H1 (cell line): ENCODE measurements around the gene POLR3F. TPM values are rescaled to one million over a fixed set of nuclear protein-coding genes. Genes with fewer than 3 reads are reported as not detected.

Source experiments
- BRCA1 ChIP-seq: IDR thresholded peaks from 2 replicates; pipeline ENCODE4 v1.6.1; 2012; ENCODE audit warnings: low read depth, low read length, improper control_type of control experiment
- KDM4A ChIP-seq: IDR thresholded peaks from one replicate; pipeline ENCODE4 v1.7.1; 2012; ENCODE audit warnings: low read depth, mild to moderate bottlenecking, moderate library complexity, low read length, inconsistent platforms; ENCODE audit not compliant: severe bottlenecking
- PHF8 ChIP-seq: fragments of 200-600 bp; sonication (generic); conservative IDR thresholded peaks from 2 replicates; pipeline ENCODE4 v1.7.1; 2012; ENCODE audit warnings: low read depth, mild to moderate bottlenecking, inconsistent platforms, low read length, moderate library complexity
- RBBP5 ChIP-seq: IDR thresholded peaks from 2 replicates; pipeline ENCODE4 v1.7.1; 2012; ENCODE audit warnings: low read depth, mild to moderate bottlenecking, inconsistent platforms, low read length, moderate library complexity, borderline replicate concordance
- SAP30 ChIP-seq: fragments of 300-600 bp; sonication (generic); IDR thresholded peaks from 2 replicates; pipeline ENCODE4 v1.7.1; 2012; ENCODE audit warnings: low read length, moderate library complexity, mild to moderate bottlenecking, inconsistent platforms; ENCODE audit not compliant: insufficient read depth, insufficient replicate concordance
- SIN3A ChIP-seq, 2 experiments: IDR thresholded peaks in 1 of 2; conservative IDR thresholded peaks in 1 of 2; 2 replicates each; pipeline ENCODE4 v1.6.1; 2011 to 2012; ENCODE audit warnings: low read length in 2 of 2, improper control_type of control experiment in 1 of 2, low read depth in 1 of 2, mild to moderate bottlenecking in 1 of 2
- YY1 ChIP-seq: IDR thresholded peaks from 2 replicates; pipeline ENCODE4 v1.6.1; 2011; ENCODE audit warnings: low read depth, mild to moderate bottlenecking, low read length
- polyA plus RNA-seq, 7 experiments: library from polyadenylated mRNA; depleted of rRNA in 3 of 7; stranded (reverse) in 5 of 7; unstranded in 2 of 7; fragments of >200 nt in 5 of 7; fragments of 200-250 nt in 2 of 7; gene quantifications; 1 replicate in 5 of 7; 2 replicates in 1 of 7; 4 replicates in 1 of 7; pipeline versions ENCODE4 v1.2.1 to v1.2.3, GENCODE V29; 2011 to 2013; ENCODE audit warnings: missing spikeins in 2 of 7, mixed read lengths in 2 of 7
- total RNA-seq: library from RNA; stranded (reverse); fragmentation: NEBNext Ultra II Directional; extraction: Animal tissue kit (Norgen Biotek cat#: 25700); gene quantifications from 2 replicates; pipeline ENCODE4 v1.2.1, GENCODE V29; 2021
- TF ChIP-seq, protein P1 (sequence below): fragments of 300-600 bp; sonication (generic); IDR thresholded peaks from 2 replicates; pipeline ENCODE4 v1.7.1; 2012; ENCODE audit warnings: low read length, moderate library complexity, mild to moderate bottlenecking, inconsistent platforms; ENCODE audit not compliant: insufficient replicate concordance

Gene POLR3F
- total and polyA plus RNA-seq, 2 of the 8 experiments (the other 6 are each of a cell fraction or from before 2014, with no cell fraction given): 5.7 to 14.0 TPM

GRCh38 chr20:18496740-18497592 lies 29.8 kb downstream of the POLR3F start, which contains the start of gene RBBP9 (continued):
- TF ChIP-seq, protein P1, sequence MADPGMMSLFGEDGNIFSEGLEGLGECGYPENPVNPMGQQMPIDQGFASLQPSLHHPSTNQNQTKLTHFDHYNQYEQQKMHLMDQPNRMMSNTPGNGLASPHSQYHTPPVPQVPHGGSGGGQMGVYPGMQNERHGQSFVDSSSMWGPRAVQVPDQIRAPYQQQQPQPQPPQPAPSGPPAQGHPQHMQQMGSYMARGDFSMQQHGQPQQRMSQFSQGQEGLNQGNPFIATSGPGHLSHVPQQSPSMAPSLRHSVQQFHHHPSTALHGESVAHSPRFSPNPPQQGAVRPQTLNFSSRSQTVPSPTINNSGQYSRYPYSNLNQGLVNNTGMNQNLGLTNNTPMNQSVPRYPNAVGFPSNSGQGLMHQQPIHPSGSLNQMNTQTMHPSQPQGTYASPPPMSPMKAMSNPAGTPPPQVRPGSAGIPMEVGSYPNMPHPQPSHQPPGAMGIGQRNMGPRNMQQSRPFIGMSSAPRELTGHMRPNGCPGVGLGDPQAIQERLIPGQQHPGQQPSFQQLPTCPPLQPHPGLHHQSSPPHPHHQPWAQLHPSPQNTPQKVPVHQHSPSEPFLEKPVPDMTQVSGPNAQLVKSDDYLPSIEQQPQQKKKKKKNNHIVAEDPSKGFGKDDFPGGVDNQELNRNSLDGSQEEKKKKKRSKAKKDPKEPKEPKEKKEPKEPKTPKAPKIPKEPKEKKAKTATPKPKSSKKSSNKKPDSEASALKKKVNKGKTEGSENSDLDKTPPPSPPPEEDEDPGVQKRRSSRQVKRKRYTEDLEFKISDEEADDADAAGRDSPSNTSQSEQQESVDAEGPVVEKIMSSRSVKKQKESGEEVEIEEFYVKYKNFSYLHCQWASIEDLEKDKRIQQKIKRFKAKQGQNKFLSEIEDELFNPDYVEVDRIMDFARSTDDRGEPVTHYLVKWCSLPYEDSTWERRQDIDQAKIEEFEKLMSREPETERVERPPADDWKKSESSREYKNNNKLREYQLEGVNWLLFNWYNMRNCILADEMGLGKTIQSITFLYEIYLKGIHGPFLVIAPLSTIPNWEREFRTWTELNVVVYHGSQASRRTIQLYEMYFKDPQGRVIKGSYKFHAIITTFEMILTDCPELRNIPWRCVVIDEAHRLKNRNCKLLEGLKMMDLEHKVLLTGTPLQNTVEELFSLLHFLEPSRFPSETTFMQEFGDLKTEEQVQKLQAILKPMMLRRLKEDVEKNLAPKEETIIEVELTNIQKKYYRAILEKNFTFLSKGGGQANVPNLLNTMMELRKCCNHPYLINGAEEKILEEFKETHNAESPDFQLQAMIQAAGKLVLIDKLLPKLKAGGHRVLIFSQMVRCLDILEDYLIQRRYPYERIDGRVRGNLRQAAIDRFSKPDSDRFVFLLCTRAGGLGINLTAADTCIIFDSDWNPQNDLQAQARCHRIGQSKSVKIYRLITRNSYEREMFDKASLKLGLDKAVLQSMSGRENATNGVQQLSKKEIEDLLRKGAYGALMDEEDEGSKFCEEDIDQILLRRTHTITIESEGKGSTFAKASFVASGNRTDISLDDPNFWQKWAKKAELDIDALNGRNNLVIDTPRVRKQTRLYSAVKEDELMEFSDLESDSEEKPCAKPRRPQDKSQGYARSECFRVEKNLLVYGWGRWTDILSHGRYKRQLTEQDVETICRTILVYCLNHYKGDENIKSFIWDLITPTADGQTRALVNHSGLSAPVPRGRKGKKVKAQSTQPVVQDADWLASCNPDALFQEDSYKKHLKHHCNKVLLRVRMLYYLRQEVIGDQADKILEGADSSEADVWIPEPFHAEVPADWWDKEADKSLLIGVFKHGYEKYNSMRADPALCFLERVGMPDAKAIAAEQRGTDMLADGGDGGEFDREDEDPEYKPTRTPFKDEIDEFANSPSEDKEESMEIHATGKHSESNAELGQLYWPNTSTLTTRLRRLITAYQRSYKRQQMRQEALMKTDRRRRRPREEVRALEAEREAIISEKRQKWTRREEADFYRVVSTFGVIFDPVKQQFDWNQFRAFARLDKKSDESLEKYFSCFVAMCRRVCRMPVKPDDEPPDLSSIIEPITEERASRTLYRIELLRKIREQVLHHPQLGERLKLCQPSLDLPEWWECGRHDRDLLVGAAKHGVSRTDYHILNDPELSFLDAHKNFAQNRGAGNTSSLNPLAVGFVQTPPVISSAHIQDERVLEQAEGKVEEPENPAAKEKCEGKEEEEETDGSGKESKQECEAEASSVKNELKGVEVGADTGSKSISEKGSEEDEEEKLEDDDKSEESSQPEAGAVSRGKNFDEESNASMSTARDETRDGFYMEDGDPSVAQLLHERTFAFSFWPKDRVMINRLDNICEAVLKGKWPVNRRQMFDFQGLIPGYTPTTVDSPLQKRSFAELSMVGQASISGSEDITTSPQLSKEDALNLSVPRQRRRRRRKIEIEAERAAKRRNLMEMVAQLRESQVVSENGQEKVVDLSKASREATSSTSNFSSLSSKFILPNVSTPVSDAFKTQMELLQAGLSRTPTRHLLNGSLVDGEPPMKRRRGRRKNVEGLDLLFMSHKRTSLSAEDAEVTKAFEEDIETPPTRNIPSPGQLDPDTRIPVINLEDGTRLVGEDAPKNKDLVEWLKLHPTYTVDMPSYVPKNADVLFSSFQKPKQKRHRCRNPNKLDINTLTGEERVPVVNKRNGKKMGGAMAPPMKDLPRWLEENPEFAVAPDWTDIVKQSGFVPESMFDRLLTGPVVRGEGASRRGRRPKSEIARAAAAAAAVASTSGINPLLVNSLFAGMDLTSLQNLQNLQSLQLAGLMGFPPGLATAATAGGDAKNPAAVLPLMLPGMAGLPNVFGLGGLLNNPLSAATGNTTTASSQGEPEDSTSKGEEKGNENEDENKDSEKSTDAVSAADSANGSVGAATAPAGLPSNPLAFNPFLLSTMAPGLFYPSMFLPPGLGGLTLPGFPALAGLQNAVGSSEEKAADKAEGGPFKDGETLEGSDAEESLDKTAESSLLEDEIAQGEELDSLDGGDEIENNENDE: no peak
- peak; percentile 77 for TF ChIP-seq PHF8
- TF ChIP-seq RBBP5: peak; percentile 76
- no peak for TF ChIP-seq SAP30
- TF ChIP-seq BRCA1: no peak; the same call in 1 of the 2 replicates
- peak; percentile 76 for TF ChIP-seq KDM4A
- TF ChIP-seq YY1: peak; percentile 99
- peak; percentile 38 to 88; a peak in 2 of 4 replicates for TF ChIP-seq SIN3A (conservative IDR thresholded peaks at IDR 0.05 in 1 of 2, IDR thresholded peaks at IDR 0.05 in 1 of 2; ENCODE audit: low read depth in 1 of 2, low read length in 2 of 2)
